Astrocyte (in vitro differentiated cells and primary cell): ENCODE results near the gene APOM. TPM values are rescaled to one million over a fixed set of nuclear protein-coding genes. Genes with fewer than 3 reads are reported as not detected.

Experiments used
- DNase-seq: peaks from one replicate; pipeline ENCODE4 v3.0.0-alpha.2; 2010; ENCODE audit warnings: low read depth
- FAIRE-seq: peaks from 2 replicates; lab custom pipeline; 2011; peaks lifted over from hg19 to GRCh38; lab: Jason Lieb, UNC
- H2AFZ ChIP-seq: 2 replicates; pipeline ENCODE4 v1.6.0; 2012; ENCODE audit warnings: low read depth, low read length, inconsistent platforms
- H3K27ac ChIP-seq: 2 replicates; pipeline ENCODE4 v1.5.1; 2011; ENCODE audit warnings: low read depth, low read length, inconsistent platforms
- H3K27me3 ChIP-seq: 2 replicates; pipeline ENCODE4 v1.6.0; 2011; ENCODE audit warnings: low read length, inconsistent platforms; ENCODE audit not compliant: insufficient read depth
- H3K36me3 ChIP-seq: 2 replicates; pipeline ENCODE4 v1.5.1; 2011; ENCODE audit warnings: low read length, inconsistent platforms; ENCODE audit not compliant: insufficient read depth
- H3K4me1 ChIP-seq: 2 replicates; pipeline ENCODE4 v1.5.1; 2011; ENCODE audit warnings: low read length, inconsistent platforms; ENCODE audit not compliant: insufficient read depth
- H3K4me2 ChIP-seq: 2 replicates; pipeline ENCODE4 v1.6.0; 2012; ENCODE audit warnings: low read length, inconsistent platforms
- H3K4me3 ChIP-seq: 2 replicates; pipeline ENCODE4 v1.5.1; 2011; ENCODE audit warnings: low read depth, mild to moderate bottlenecking, low read length, inconsistent platforms; ENCODE audit not compliant: insufficient read depth
- H3K79me2 ChIP-seq: 2 replicates; pipeline ENCODE4 v1.6.0; 2012; ENCODE audit warnings: mild to moderate bottlenecking, low read length, inconsistent platforms; ENCODE audit not compliant: insufficient read depth
- H3K9ac ChIP-seq: 2 replicates; pipeline ENCODE4 v1.6.0; 2012; ENCODE audit warnings: mild to moderate bottlenecking, low read length, inconsistent platforms
- H3K9me3 ChIP-seq: 2 replicates; pipeline ENCODE4 v1.5.1; 2012; ENCODE audit warnings: low read depth, mild to moderate bottlenecking, low read length, inconsistent platforms; ENCODE audit not compliant: insufficient read depth
- H4K20me1 ChIP-seq: 2 replicates; pipeline ENCODE4 v1.6.0; 2012; ENCODE audit warnings: low read length, inconsistent platforms; ENCODE audit not compliant: insufficient read depth
- H3K27ac Mint-ChIP-seq: one replicate; pipeline ENCODE4 v1.8.0; 2021; ENCODE audit warnings: mild to moderate bottlenecking, mixed read lengths; ENCODE audit not compliant: unreplicated experiment
- H3K27me3 Mint-ChIP-seq: one replicate; pipeline ENCODE4 v1.8.0; 2021; ENCODE audit warnings: low read depth, mixed read lengths; ENCODE audit not compliant: unreplicated experiment
- H3K36me3 Mint-ChIP-seq: one replicate; pipeline ENCODE4 v1.8.0; 2021; ENCODE audit warnings: low read depth, mixed read lengths; ENCODE audit not compliant: unreplicated experiment
- H3K4me1 Mint-ChIP-seq: one replicate; pipeline ENCODE4 v1.8.0; 2021; ENCODE audit warnings: low read depth, mixed read lengths; ENCODE audit not compliant: unreplicated experiment
- H3K4me3 Mint-ChIP-seq: one replicate; pipeline ENCODE4 v1.8.0; 2021; ENCODE audit warnings: mild to moderate bottlenecking, moderate library complexity, mixed read lengths; ENCODE audit not compliant: unreplicated experiment
- H3K9me3 Mint-ChIP-seq: one replicate; pipeline ENCODE4 v1.8.0; 2021; ENCODE audit warnings: mild to moderate bottlenecking, mixed read lengths; ENCODE audit not compliant: unreplicated experiment
- CTCF ChIP-seq: IDR thresholded peaks from 2 replicates; pipeline ENCODE4 v1.5.1; 2011; ENCODE audit warnings: low read depth, mild to moderate bottlenecking, inconsistent platforms, low read length, moderate library complexity; ENCODE audit not compliant: insufficient read depth
- EZH2 ChIP-seq: IDR thresholded peaks from 2 replicates; pipeline ENCODE4 v1.6.1; 2012; ENCODE audit warnings: mild to moderate bottlenecking, low read length, inconsistent platforms; ENCODE audit not compliant: insufficient read depth
- total RNA-seq: library from RNA; stranded (reverse); gene quantifications from 2 replicates; pipeline ENCODE4 v1.2.1, GENCODE V29; 2021

The APOM gene
- total RNA-seq, 1 donor from 2014 or later, result 0.89 TPM

GRCh38 chr6:31631681-31632278 is 23.9 kb upstream of the APOM start:
- no peaks in the 10 kb centered on the region for H3K4me1 ChIP-seq
- H3K9me3 ChIP-seq, result no peaks in the 10 kb centered on the region
- no peak for TF ChIP-seq CTCF
- TF ChIP-seq EZH2, result no peak
- no peak for FAIRE-seq
- H3K27ac ChIP-seq, result no peak overlapping the region
- peaks cover 34% of the 10 kb centered on the region for H3K36me3 Mint-ChIP-seq
- peaks cover 63% of the 10 kb centered on the region for H3K36me3 ChIP-seq
- no peaks in the 10 kb centered on the region for H3K9me3 Mint-ChIP-seq
- DNase-seq, result no peak
- H2AFZ ChIP-seq, result no peak overlapping the region
- no peak overlapping the region for H3K4me3 ChIP-seq
- H4K20me1 ChIP-seq, result peaks cover 96% of the 10 kb centered on the region
- H3K27me3 Mint-ChIP-seq, result no peaks in the 10 kb centered on the region
- no peak overlapping the region for H3K4me3 Mint-ChIP-seq
- H3K79me2 ChIP-seq, result peaks cover 57% of the 10 kb centered on the region
- H3K4me1 Mint-ChIP-seq, result no peaks in the 10 kb centered on the region
- no peak overlapping the region for H3K27ac Mint-ChIP-seq
- no peaks in the 10 kb centered on the region for H3K27me3 ChIP-seq
- no peak overlapping the region for H3K4me2 ChIP-seq
- H3K9ac ChIP-seq, result no peak overlapping the region

- Mint-ChIP-seq H3K9me3 (no peaks in the 10 kb centered on the region), H3K4me3 (no peak overlapping the region), H3K27me3 (no peaks in the 10 kb centered on the region), H3K27ac (peak overlapping the region; percentile 47), H3K36me3 (peaks cover 34% of the 10 kb centered on the region), H3K4me1 (peaks cover 3% of the 10 kb centered on the region)
- Histone ChIP-seq H3K4me3 (no peak overlapping the region), H3K79me2 (peaks cover 51% of the 10 kb centered on the region), H2AFZ (no peak overlapping the region), H3K27ac (no peak overlapping the region), H4K20me1 (peaks cover 96% of the 10 kb centered on the region), H3K4me1 (no peaks in the 10 kb centered on the region), H3K27me3 (no peaks in the 10 kb centered on the region), H3K9me3 (no peaks in the 10 kb centered on the region), H3K9ac (no peak overlapping the region), H3K36me3 (peaks cover 62% of the 10 kb centered on the region), H3K4me2 (no peak overlapping the region)
- FAIRE-seq (no peak), DNase-seq (no peak)
- TF ChIP-seq CTCF, result no peak
- no peak for TF ChIP-seq EZH2
These were observed 23.3 kb upstream of the APOM start for GRCh38 chr6:31632279-31632946.

GRCh38 chr6:31633447-31633846 is 22.2 kb upstream of the APOM start:
- no peak overlapping the region for H3K4me3 Mint-ChIP-seq
- Histone ChIP-seq H3K9ac (no peak overlapping the region), H3K4me2 (no peak overlapping the region)

More at GRCh38 chr6:31633447-31633846, 22.2 kb upstream of the APOM start:
- no peak overlapping the region for H3K27ac ChIP-seq
- no peak overlapping the region for H2AFZ ChIP-seq
- no peaks in the 10 kb centered on the region for H3K4me1 ChIP-seq
- DNase-seq (no peak), FAIRE-seq (no peak)
- H3K27ac Mint-ChIP-seq, result no peak overlapping the region
- H3K27me3 Mint-ChIP-seq, result no peaks in the 10 kb centered on the region
- no peaks in the 10 kb centered on the region for H3K27me3 ChIP-seq
- H3K9me3 ChIP-seq, result no peaks in the 10 kb centered on the region
- H3K79me2 ChIP-seq, result peaks cover 41% of the 10 kb centered on the region
- peaks cover 56% of the 10 kb centered on the region for H3K36me3 ChIP-seq
- H3K9me3 Mint-ChIP-seq, result no peaks in the 10 kb centered on the region
- H3K4me1 Mint-ChIP-seq, result peaks cover 3% of the 10 kb centered on the region
- peaks cover 94% of the 10 kb centered on the region for H4K20me1 ChIP-seq
- H3K36me3 Mint-ChIP-seq, result peaks cover 30% of the 10 kb centered on the region
- H3K4me3 ChIP-seq, result no peak overlapping the region
- TF ChIP-seq CTCF, result no peak
